Measurements from ENCODE around the gene ROS1.

The ROS1 gene

DNA sequence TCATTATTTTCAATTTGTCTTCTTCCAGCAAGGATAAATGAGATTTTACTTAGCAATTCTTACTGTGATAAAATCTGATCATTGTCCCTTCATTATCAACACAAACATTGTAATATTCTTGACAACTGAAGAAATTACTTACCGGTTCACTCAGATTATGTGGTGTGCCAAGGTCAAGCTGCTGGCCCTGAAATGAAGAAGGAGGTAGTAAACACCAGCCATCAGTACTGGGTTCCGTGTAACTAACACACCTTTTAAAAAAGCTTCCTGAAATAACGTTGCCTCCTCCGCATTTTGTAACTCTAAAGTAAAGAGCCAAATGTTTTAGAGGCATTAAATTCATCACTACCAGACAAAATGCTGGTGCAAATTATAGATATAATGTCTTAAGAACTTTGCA, 7.4 kb downstream of the ROS1 start:
- H2AFZ ChIP-seq (ENCODE audit: low read length) = no peak overlapping the region
- no peaks in the 10 kb centered on the region for H4K20me1 ChIP-seq (ENCODE audit: insufficient read depth, low read length)
- no peaks in the 10 kb centered on the region for H3K4me1 ChIP-seq (ENCODE audit: insufficient read depth, low read length, severe bottlenecking)
- H3K36me3 ChIP-seq (ENCODE audit: insufficient read depth, low read length) = no peaks in the 10 kb centered on the region
- TF ChIP-seq, protein P1, sequence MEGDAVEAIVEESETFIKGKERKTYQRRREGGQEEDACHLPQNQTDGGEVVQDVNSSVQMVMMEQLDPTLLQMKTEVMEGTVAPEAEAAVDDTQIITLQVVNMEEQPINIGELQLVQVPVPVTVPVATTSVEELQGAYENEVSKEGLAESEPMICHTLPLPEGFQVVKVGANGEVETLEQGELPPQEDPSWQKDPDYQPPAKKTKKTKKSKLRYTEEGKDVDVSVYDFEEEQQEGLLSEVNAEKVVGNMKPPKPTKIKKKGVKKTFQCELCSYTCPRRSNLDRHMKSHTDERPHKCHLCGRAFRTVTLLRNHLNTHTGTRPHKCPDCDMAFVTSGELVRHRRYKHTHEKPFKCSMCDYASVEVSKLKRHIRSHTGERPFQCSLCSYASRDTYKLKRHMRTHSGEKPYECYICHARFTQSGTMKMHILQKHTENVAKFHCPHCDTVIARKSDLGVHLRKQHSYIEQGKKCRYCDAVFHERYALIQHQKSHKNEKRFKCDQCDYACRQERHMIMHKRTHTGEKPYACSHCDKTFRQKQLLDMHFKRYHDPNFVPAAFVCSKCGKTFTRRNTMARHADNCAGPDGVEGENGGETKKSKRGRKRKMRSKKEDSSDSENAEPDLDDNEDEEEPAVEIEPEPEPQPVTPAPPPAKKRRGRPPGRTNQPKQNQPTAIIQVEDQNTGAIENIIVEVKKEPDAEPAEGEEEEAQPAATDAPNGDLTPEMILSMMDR (IDR thresholded peaks at IDR 0.05; ENCODE audit: low read length) = no peak
- no peak for TF ChIP-seq EZH2 (IDR thresholded peaks at IDR 0.05; ENCODE audit: borderline replicate concordance, low read length)
- no peaks in the 10 kb centered on the region for H3K79me2 ChIP-seq (ENCODE audit: insufficient read depth, low read length)
- no peak overlapping the region for H3K4me3 ChIP-seq (ENCODE audit: low read depth, low read length, poor library complexity, severe bottlenecking)
- no peak overlapping the region for H3K27ac ChIP-seq (ENCODE audit: low read depth, low read length, poor library complexity, severe bottlenecking)
- no peak overlapping the region for H3K9ac ChIP-seq (ENCODE audit: low read length)
- no peaks in the 10 kb centered on the region for H3K9me2 ChIP-seq (ENCODE audit: low read depth, low read length)
- no peak overlapping the region for H3K4me2 ChIP-seq (ENCODE audit: low read length)
- no peaks in the 10 kb centered on the region for H3K9me3 ChIP-seq (ENCODE audit: low read length)
- H3K27me3 ChIP-seq (ENCODE audit: insufficient read depth, low read length) = no peaks in the 10 kb centered on the region
- no peaks in the 10 kb centered on the region for H3F3A ChIP-seq (ENCODE audit: insufficient read depth, low read length)

DNA sequence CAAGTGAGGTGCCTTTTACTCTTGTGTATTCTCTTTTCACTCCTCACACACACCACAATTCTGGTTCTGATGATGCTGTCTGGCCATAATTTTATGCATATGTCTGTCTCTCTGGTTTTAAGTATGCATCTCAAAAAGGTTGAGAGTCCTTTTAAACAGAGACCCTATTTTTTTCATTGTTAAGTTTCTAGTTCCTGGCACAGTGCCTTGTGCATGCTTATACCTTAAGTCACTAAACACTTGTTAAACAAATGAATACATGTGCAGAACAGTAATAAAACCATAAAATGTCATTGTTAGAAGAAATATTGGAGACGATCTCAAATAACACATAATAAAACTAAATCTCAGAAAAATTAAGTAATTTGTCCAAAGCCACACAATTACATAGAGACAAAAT, 7.9 kb downstream of the ROS1 start:
- no peak overlapping the region for H3K27ac ChIP-seq (ENCODE audit: low read depth, low read length, poor library complexity, severe bottlenecking)
- no peak for TF ChIP-seq EZH2 (IDR thresholded peaks at IDR 0.05; ENCODE audit: borderline replicate concordance, low read length)
- TF ChIP-seq, protein P1 (IDR thresholded peaks at IDR 0.05; ENCODE audit: low read length) = no peak

DNA sequence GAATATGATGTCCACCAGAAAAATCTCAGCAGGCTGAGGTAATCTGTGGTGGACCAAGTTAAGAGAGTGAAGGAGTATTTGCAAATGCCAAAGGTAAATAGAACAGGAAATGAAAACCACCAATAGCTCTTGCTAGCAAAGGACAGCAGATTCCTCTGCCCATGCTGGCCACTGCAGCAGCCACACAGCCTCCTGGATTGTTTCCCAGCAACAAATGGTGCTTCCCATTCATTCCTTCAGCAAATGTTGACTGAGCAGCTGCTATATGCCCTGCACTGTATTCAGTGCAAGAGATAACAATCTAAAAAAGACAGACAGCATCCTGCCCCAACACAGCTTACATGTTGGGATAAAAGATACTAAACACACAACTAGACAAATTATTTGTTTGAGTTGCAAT, 11.0 kb downstream of the ROS1 start:
- Histone ChIP-seq H3K27me3 (ENCODE audit: insufficient read depth, low read length) (no peaks in the 10 kb centered on the region), H3K4me2 (ENCODE audit: low read length) (no peak overlapping the region), H3K9ac (ENCODE audit: low read length) (no peak overlapping the region), H4K20me1 (ENCODE audit: insufficient read depth, low read length) (no peaks in the 10 kb centered on the region), H3K9me3 (ENCODE audit: low read length) (no peaks in the 10 kb centered on the region), H3K9me2 (ENCODE audit: low read depth, low read length) (no peaks in the 10 kb centered on the region), H2AFZ (ENCODE audit: low read length) (no peak overlapping the region), H3K36me3 (ENCODE audit: insufficient read depth, low read length) (no peaks in the 10 kb centered on the region), H3K4me3 (ENCODE audit: low read depth, low read length, poor library complexity, severe bottlenecking) (no peak overlapping the region), H3K27ac (ENCODE audit: low read depth, low read length, poor library complexity, severe bottlenecking) (no peak overlapping the region), H3K4me1 (ENCODE audit: insufficient read depth, low read length, severe bottlenecking) (no peaks in the 10 kb centered on the region), H3F3A (ENCODE audit: insufficient read depth, low read length) (no peaks in the 10 kb centered on the region), H3K79me2 (ENCODE audit: insufficient read depth, low read length) (no peaks in the 10 kb centered on the region)
- TF ChIP-seq EZH2 (IDR thresholded peaks at IDR 0.05; ENCODE audit: borderline replicate concordance, low read length) = no peak
- TF ChIP-seq, protein P1 (IDR thresholded peaks at IDR 0.05; ENCODE audit: low read length) = no peak

More for the DNA sequence above, 7.9 kb downstream of the ROS1 start:
- Histone ChIP-seq H3K4me1 (ENCODE audit: insufficient read depth, low read length, severe bottlenecking) (no peaks in the 10 kb centered on the region), H3K79me2 (ENCODE audit: insufficient read depth, low read length) (no peaks in the 10 kb centered on the region), H3K36me3 (ENCODE audit: insufficient read depth, low read length) (no peaks in the 10 kb centered on the region), H3K4me2 (ENCODE audit: low read length) (no peak overlapping the region), H3F3A (ENCODE audit: insufficient read depth, low read length) (no peaks in the 10 kb centered on the region), H3K9ac (ENCODE audit: low read length) (no peak overlapping the region), H3K27me3 (ENCODE audit: insufficient read depth, low read length) (no peaks in the 10 kb centered on the region), H3K9me3 (ENCODE audit: low read length) (no peaks in the 10 kb centered on the region), H3K4me3 (ENCODE audit: low read depth, low read length, poor library complexity, severe bottlenecking) (no peak overlapping the region), H4K20me1 (ENCODE audit: insufficient read depth, low read length) (no peaks in the 10 kb centered on the region), H3K9me2 (ENCODE audit: low read depth, low read length) (no peaks in the 10 kb centered on the region), H2AFZ (ENCODE audit: low read length) (no peak overlapping the region)

All from OCI-LY1 (cell line).